Cortex of kidney (tissue), 1 donor: ENCODE results near the gene SAFB2.

Experiments
- DNase-seq: peaks from one replicate; lab custom pipeline; 2025; lab: John Stamatoyannopoulos, UW

The SAFB2 gene

GRCh38 chr19:5579697-5580096 is 42.9 kb downstream of the SAFB2 start:
- DNase-seq, result no peak

GRCh38 chr19:5579286-5579685 is 43.3 kb downstream of the SAFB2 start:
- no peak for DNase-seq

GRCh38 chr19:5578097-5578846 is 44.3 kb downstream of the SAFB2 start:
- DNase-seq, result no peak

- DNase-seq, result no peak
Measured at GRCh38 chr19:5575590-5575989, 47.0 kb downstream of the SAFB2 start.

GRCh38 chr19:5572556-5573286 is 49.9 kb downstream of the SAFB2 start:
- no peak for DNase-seq

- DNase-seq, result no peak
Measured at GRCh38 chr19:5571777-5572176, 50.8 kb downstream of the SAFB2 start.

GRCh38 chr19:5567970-5568407 is 54.6 kb downstream of the SAFB2 start:
- no peak for DNase-seq

GRCh38 chr19:5567360-5567969 is 55.1 kb downstream of the SAFB2 start, which contains the start of gene TINCR:
Gene TINCR, minus strand, starts transcription at chr19:5567953.
- no peak for DNase-seq

- DNase-seq, result no peak
Measured at GRCh38 chr19:5564930-5565329, 57.6 kb downstream of the SAFB2 start.

- DNase-seq, result no peak
Measured at GRCh38 chr19:5563935-5564612, 58.5 kb downstream of the SAFB2 start.

GRCh38 chr19:5563008-5563431 is 59.6 kb downstream of the SAFB2 start:
- DNase-seq, result no peak

- no peak for DNase-seq
Measured at GRCh38 chr19:5562280-5562679, 60.3 kb downstream of the SAFB2 start.

- DNase-seq, result no peak
Measured at GRCh38 chr19:5561559-5561958, 61.0 kb downstream of the SAFB2 start.

- no peak for DNase-seq
Measured at GRCh38 chr19:5560156-5560555, 62.4 kb downstream of the SAFB2 start.

- no peak for DNase-seq
Measured at GRCh38 chr19:5559804-5560133, 62.8 kb downstream of the SAFB2 start.

GRCh38 chr19:5558101-5558621 is 64.4 kb downstream of the SAFB2 start:
- DNase-seq, result no peak

- DNase-seq, result no peak
Measured at GRCh38 chr19:5557691-5558090, 64.9 kb downstream of the SAFB2 start.

GRCh38 chr19:5554828-5555227 is 67.7 kb downstream of the SAFB2 start:
- DNase-seq, result no peak

GRCh38 chr19:5553892-5554291 is 68.7 kb downstream of the SAFB2 start:
- DNase-seq, result no peak

GRCh38 chr19:5547881-5548280 is 74.7 kb downstream of the SAFB2 start:
- no peak for DNase-seq

- DNase-seq, result no peak
Measured at GRCh38 chr19:5545984-5546383, 76.6 kb downstream of the SAFB2 start.

GRCh38 chr19:5545051-5545450 is 77.5 kb downstream of the SAFB2 start:
- no peak for DNase-seq
